Skin of body (tissue), 2 donors: ENCODE results near the gene KCNG2. TPM values are rescaled to one million over a fixed set of nuclear protein-coding genes. Genes with fewer than 3 reads are reported as not detected.
"Not testable (repeated sequence)": the region's sequence is repeated elsewhere in the genome, so short reads cannot be mapped to it uniquely, and the experiment has no call there.

ENCODE experiments used
- DNase-seq: peaks from one replicate; lab custom pipeline; 2025; lab: John Stamatoyannopoulos, UW
- total RNA-seq: library from RNA; depleted of rRNA; stranded (reverse); fragments of >200 nt; gene quantifications from one replicate; pipeline ENCODE4 v1.2.3, GENCODE V29; 2014

Gene KCNG2
- total RNA-seq, 1 donor from 2014 or later: 0.49 TPM

GRCh38 chr18:79851950-79852349 is 54.2 kb downstream of the KCNG2 start:
- no peak for DNase-seq

GRCh38 chr18:79852561-79853302 is 55.0 kb downstream of the KCNG2 start:
- no peak for DNase-seq

GRCh38 chr18:79853303-79853992 is 55.7 kb downstream of the KCNG2 start:
- no peak for DNase-seq

- no peak for DNase-seq
Observed at GRCh38 chr18:79853993-79854364, 56.2 kb downstream of the KCNG2 start.

GRCh38 chr18:79855147-79855933 is 57.6 kb downstream of the KCNG2 start:
- DNase-seq: no peak

- no peak for DNase-seq
Observed at GRCh38 chr18:79856119-79857007, 58.6 kb downstream of the KCNG2 start.

- DNase-seq: no peak
Observed at GRCh38 chr18:79857082-79857671, 59.4 kb downstream of the KCNG2 start.

GRCh38 chr18:79859314-79859713 is 61.6 kb downstream of the KCNG2 start:
- no peak for DNase-seq

GRCh38 chr18:79861687-79862086 is 63.9 kb downstream of the KCNG2 start:
- no peak for DNase-seq

GRCh38 chr18:79862562-79862961 is 64.8 kb downstream of the KCNG2 start:
- DNase-seq: no peak

GRCh38 chr18:79863161-79864005 is 65.6 kb downstream of the KCNG2 start:
- no peak for DNase-seq

GRCh38 chr18:79864006-79864725 is 66.4 kb downstream of the KCNG2 start:
- no peak for DNase-seq

- not testable (repeated sequence) for DNase-seq
Observed at GRCh38 chr18:79864955-79865354, 67.2 kb downstream of the KCNG2 start.

GRCh38 chr18:79865951-79866350 is 68.2 kb downstream of the KCNG2 start:
- DNase-seq: not testable (repeated sequence)

GRCh38 chr18:79866889-79867574 is 69.3 kb downstream of the KCNG2 start:
- DNase-seq: no peak

GRCh38 chr18:79867666-79868065 is 69.9 kb downstream of the KCNG2 start:
- no peak for DNase-seq

GRCh38 chr18:79868168-79868784 is 70.5 kb downstream of the KCNG2 start:
- no peak for DNase-seq
